Activated naive CD4-positive, alpha-beta T cell treated with anti-CD3 and anti-CD28 coated beads for 36 hours (primary cell): Measurements from ENCODE around the gene EPHA3. TPM values are rescaled to one million over a fixed set of nuclear protein-coding genes. Genes with fewer than 3 reads are reported as not detected.
A peak's percentile ranks its signal among the peaks of the same experiment; 100 is the strongest.

Experiments used
- CTCF ChIA-PET: fragments of 350-600 bp; sonication (Branson Sonifier 250); formaldehyde crosslinking; loops from one replicate; lab custom pipeline; 2021; ENCODE audit warnings: antibody characterized with exemption; lab: Charles Lee
- DNase-seq: peaks from one replicate; pipeline ENCODE4 v3.0.0-alpha.2; 2020
- H3K27ac Mint-ChIP-seq: one replicate; pipeline ENCODE4 v1.8.0; 2021; ENCODE audit warnings: mild to moderate bottlenecking, mixed read lengths
- H3K27me3 Mint-ChIP-seq: one replicate; pipeline ENCODE4 v1.8.0; 2021; ENCODE audit warnings: low read depth, mixed read lengths
- H3K36me3 Mint-ChIP-seq: one replicate; pipeline ENCODE4 v1.8.0; 2021; ENCODE audit warnings: low read depth, mixed read lengths
- H3K4me1 Mint-ChIP-seq: one replicate; pipeline ENCODE4 v1.8.0; 2021; ENCODE audit warnings: low read depth, mixed read lengths
- H3K4me3 Mint-ChIP-seq: one replicate; pipeline ENCODE4 v1.8.0; 2021; ENCODE audit warnings: mild to moderate bottlenecking, moderate library complexity, mixed read lengths
- H3K9me3 Mint-ChIP-seq: one replicate; pipeline ENCODE4 v1.8.0; 2021; ENCODE audit warnings: mixed read lengths
- intact Hi-C: fragments of 100-400 bp; cut with micrococcal nuclease; formaldehyde crosslinking; loops from one replicate; pipeline ENCODE4 v1.15.1; 2023
- total RNA-seq, 2 experiments: library from RNA; stranded (reverse); gene quantifications; one replicate each; pipeline ENCODE4 v1.2.3, GENCODE V29; 2021

Gene EPHA3
- total RNA-seq, 2 experiments from 2014 or later = not detected

DNA sequence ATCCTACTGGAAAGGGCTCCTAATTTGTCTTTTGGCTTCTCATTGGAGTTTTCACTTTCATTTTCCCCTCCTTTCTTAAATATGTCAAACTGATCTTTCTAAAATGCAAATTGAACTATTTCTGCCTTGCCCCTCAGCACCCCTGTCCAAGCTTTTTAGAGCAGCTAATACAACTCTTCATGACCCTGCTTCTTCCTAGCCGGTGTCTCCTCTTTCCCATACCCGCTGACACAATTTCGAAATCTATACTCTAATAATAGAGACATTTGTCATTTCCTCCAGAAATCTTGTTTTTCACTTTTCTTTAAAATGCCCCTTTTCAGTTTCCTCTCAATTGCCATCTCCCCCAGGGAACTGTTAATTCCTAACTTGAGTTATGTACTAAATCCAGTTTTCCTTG, 2.9 kb upstream of the EPHA3 start:
- Mint-ChIP-seq H3K27ac (no peak overlapping the region), H3K4me3 (no peak overlapping the region), H3K27me3 (peaks cover 18% of the 10 kb centered on the region), H3K4me1 (peaks cover 12% of the 10 kb centered on the region), H3K9me3 (no peaks in the 10 kb centered on the region), H3K36me3 (no peaks in the 10 kb centered on the region)
- intact Hi-C loops = loop anchor here (10.0 kb wide), 2 partner anchors 990 to 1080 kb away; no protein-coding TSS in a partner anchor
- DNase-seq = no peak
- CTCF ChIA-PET = no interaction called here

DNA sequence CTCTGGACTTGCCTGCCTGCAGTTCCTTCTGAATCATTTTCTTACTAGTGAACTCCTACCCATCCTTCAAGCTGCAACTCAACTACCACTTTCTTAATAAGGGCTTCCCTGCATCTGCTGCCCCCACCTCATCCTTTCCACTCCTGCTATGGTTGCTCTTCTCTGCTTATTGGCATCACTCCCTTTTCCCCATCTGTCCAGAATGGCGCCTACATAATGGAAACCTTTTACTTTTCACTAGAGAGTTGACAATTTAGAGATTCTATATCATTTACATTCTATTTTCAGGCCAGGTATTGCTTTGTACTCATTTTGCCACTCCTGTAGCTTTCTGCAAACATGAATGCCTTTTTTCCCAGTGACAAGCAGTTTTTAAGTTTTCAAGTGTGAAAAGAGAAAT, 1.9 kb upstream of the EPHA3 start:
- Mint-ChIP-seq H3K4me1 (peaks cover 12% of the 10 kb centered on the region), H3K4me3 (no peak overlapping the region), H3K27me3 (peaks cover 22% of the 10 kb centered on the region), H3K9me3 (no peaks in the 10 kb centered on the region), H3K36me3 (no peaks in the 10 kb centered on the region), H3K27ac (no peak overlapping the region)
- intact Hi-C loops = loop anchor here (10.0 kb wide), 2 partner anchors 989 to 1079 kb away; no protein-coding TSS in a partner anchor
- CTCF ChIA-PET = no interaction called here
- DNase-seq = no peak

DNA sequence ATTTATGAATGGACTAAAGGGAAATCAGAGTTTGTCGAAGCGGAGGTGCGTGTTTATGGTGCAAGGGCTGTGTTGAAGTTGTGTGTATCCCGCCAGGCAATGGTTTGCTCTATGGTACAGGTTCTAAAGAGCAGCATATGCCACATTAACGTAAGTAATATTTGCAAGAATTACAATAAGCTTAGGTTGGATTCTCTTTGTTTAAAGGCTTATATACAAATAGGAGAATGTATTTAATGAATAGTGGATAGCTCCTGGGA, 800 bp downstream of the EPHA3 start:
- H3K4me3 Mint-ChIP-seq = no peak overlapping the region

DNA sequence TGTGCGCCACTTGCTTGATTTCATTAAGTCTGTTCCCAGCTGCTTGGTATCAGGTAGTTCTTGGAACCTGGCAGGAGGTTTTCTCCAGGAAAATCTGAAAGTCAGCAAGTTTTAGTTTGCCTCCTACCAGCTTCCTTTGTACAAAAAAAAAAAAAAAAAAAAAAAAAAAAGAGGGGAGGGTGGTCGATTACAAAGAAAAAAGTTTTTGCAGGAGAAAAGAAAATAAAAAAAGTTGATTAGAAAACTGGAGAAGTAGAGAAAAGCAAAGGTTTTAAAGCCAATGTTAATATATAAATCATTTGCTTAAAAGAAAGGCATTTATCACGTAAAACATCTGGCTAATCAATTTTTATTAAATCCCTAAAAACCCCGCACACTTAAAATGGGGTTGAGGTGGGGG, 5.9 kb downstream of the EPHA3 start:
- DNase-seq = no peak
- intact Hi-C loops = no loop called here
- no peak overlapping the region for H3K27ac Mint-ChIP-seq
- H3K4me3 Mint-ChIP-seq = no peak overlapping the region
- peaks cover 28% of the 10 kb centered on the region for H3K27me3 Mint-ChIP-seq
- no peaks in the 10 kb centered on the region for H3K9me3 Mint-ChIP-seq
- peaks cover 2% of the 10 kb centered on the region for H3K4me1 Mint-ChIP-seq
- CTCF ChIA-PET = no interaction called here
- no peaks in the 10 kb centered on the region for H3K36me3 Mint-ChIP-seq

More for the DNA sequence above, 800 bp downstream of the EPHA3 start:
- Mint-ChIP-seq H3K27me3 (peaks cover 26% of the 10 kb centered on the region), H3K36me3 (no peaks in the 10 kb centered on the region), H3K4me1 (peaks cover 12% of the 10 kb centered on the region), H3K27ac (no peak overlapping the region), H3K9me3 (no peaks in the 10 kb centered on the region)
- DNase-seq = no peak
- intact Hi-C loops = loop anchor here (10.0 kb wide), 2 partner anchors 987 to 1077 kb away; no protein-coding TSS in a partner anchor
- CTCF ChIA-PET = no interaction called here

DNA sequence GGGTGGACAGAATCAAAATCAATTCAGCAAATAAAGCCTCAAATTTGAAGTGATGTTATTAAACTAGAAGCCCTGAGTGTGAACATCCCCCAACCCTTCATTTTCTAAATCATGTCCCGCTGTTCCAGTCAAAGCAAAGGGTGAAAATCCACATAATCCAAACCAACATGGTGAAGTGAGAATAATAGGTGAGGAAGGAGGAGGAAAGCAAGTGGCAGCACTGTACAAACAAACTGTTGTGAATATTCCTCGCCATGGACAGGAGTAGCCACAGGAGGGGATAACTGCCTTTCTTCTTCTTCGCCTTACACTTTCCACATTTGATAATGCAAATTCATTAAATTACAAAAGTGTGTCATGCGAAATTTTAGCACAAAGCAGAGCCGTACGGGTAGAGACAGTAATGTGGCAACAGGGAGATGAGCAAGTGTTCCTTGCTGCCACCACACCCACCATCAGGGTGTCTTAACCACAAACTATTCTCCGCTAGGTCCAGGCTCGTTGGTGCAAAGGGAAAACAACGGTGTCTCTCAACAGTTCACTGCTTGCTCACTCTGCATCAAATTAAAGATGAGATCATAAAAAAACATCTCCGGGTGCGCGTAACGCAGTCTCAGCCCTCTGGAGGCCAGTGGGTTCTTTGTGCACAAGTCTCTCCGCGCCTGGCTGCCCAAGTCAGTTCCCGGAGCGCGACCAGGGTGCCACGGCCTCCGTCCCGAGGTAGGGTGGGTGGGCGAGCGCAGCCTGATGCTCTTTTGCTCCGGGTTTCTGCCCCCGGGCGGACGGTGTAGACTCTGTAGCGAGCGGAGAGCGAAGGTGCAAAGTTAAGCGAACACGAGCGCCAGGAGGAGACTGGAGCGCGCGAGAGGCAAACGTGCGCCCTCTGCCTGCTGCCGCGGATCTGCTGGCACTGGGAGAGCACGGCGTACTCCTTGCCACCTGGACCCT, 6.7 kb downstream of the EPHA3 start:
- Mint-ChIP-seq H3K27ac (no peak overlapping the region), H3K27me3 (peaks cover 27% of the 10 kb centered on the region), H3K36me3 (no peaks in the 10 kb centered on the region), H3K4me1 (peaks cover 2% of the 10 kb centered on the region), H3K9me3 (no peaks in the 10 kb centered on the region), H3K4me3 (peak overlapping the region; percentile 59)
- DNase-seq = peak; percentile 62
- CTCF ChIA-PET = interaction anchor here (0.6 to 0.9 kb wide), 3 partner anchors 19 to 905 kb away, joined by 3 to 5 read pairs (median 3); no protein-coding TSS in a partner anchor
- intact Hi-C loops = loop anchor here (1.0 kb wide), 2 partner anchors 895 to 911 kb away; no protein-coding TSS in a partner anchor

DNA sequence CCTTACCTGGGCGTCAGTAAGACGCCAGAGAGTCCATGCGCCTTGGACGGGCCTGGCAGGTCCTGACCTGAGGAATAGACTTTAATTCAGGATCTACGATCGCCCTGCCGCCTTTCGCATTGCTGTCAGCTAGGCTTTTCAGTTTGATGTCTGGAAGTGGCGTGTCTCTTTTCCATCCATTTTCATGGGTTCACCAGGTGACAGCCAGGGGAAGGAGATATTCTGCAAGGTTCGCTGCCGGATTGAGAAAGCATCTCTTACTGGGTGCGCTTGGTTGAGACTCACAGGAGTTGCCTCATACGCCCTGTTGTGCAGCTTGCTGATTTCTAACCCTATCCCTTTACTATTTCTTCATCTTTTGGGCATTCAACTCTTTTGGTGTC, 7.4 kb downstream of the EPHA3 start:
- Mint-ChIP-seq H3K4me3 (no peak overlapping the region), H3K4me1 (peaks cover 2% of the 10 kb centered on the region), H3K36me3 (no peaks in the 10 kb centered on the region), H3K27me3 (peaks cover 21% of the 10 kb centered on the region), H3K9me3 (no peaks in the 10 kb centered on the region), H3K27ac (no peak overlapping the region)
- DNase-seq = no peak
- intact Hi-C loops = loop anchor here (1.0 kb wide), 2 partner anchors 896 to 912 kb away; no protein-coding TSS in a partner anchor
- CTCF ChIA-PET = interaction anchor here (0.6 to 0.9 kb wide), 3 partner anchors 20 to 906 kb away, joined by 3 to 5 read pairs (median 3); no protein-coding TSS in a partner anchor

DNA sequence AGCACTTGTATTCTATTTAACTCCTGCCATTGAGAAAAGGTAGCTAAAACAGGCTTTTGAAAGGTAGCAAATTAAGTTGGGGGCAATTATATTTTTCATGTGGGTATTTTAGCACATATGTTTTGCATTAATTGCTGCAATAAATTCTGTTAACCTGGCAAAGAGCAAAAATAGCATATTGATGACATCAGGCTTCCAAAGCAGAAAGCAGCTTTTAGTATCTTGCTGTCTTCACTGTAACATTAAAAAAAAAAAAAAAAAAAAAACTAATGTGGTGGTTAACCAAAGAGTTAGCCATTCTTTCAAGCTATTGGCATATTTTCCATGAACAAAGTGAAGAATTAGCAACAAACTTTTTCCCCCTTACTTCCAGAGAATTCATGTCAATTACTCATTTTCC, 9.1 kb downstream of the EPHA3 start:
- DNase-seq = no peak
- Mint-ChIP-seq H3K4me1 (peaks cover 2% of the 10 kb centered on the region), H3K4me3 (no peak overlapping the region), H3K27ac (no peak overlapping the region), H3K9me3 (no peaks in the 10 kb centered on the region), H3K36me3 (no peaks in the 10 kb centered on the region), H3K27me3 (peaks cover 20% of the 10 kb centered on the region)
- intact Hi-C loops = no loop called here
- CTCF ChIA-PET = interaction anchor here (0.7 kb wide), 1 partner anchor 377 kb away, joined by 7 read pairs; no protein-coding TSS in a partner anchor

DNA sequence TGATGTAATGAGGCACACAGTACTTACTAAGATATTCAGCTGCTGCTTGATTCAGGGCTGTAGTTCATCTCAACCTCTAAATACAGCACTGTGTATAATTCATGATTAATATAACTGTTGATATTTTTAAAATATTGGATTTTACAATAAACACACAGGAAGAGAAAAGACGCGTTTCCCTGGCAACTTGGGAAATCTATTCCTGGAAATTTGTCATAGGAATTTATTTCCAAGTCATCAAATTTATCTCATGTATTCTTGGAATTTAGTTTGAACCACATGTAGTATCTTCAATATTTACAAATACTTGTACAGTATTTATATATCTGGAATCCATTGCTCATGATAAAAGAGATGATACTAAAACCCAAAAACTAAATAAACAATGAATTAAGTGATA, 30.6 kb downstream of the EPHA3 start:
- no peak overlapping the region for H3K4me3 Mint-ChIP-seq
- no peaks in the 10 kb centered on the region for H3K4me1 Mint-ChIP-seq
- H3K9me3 Mint-ChIP-seq = no peaks in the 10 kb centered on the region
- intact Hi-C loops = no loop called here
- no peaks in the 10 kb centered on the region for H3K27me3 Mint-ChIP-seq
- no peak for DNase-seq
- H3K27ac Mint-ChIP-seq = no peak overlapping the region
- no peaks in the 10 kb centered on the region for H3K36me3 Mint-ChIP-seq
- CTCF ChIA-PET = no interaction called here

DNA sequence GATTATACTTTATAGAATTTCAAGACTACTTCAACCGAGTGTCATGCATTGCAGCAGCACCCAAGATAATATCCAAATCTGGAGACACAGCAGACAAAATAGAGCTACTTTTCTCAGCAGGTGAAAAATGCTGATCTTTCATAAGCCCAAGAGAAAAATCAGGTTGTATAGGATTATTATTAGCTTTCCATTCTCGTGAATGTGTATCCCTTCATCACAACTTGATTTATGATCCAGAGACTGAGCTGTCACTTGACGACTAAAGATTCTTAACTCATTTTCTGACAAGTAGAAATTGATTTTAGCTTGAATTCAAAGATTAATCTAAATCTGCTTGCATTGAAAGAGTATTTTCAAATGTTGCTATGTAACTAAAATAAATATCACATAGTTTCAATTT, 32.4 kb downstream of the EPHA3 start:
- Mint-ChIP-seq H3K4me1 (no peaks in the 10 kb centered on the region), H3K27ac (no peak overlapping the region), H3K36me3 (no peaks in the 10 kb centered on the region), H3K27me3 (no peaks in the 10 kb centered on the region), H3K9me3 (no peaks in the 10 kb centered on the region), H3K4me3 (no peak overlapping the region)
- CTCF ChIA-PET = no interaction called here
- DNase-seq = no peak
- intact Hi-C loops = no loop called here

DNA sequence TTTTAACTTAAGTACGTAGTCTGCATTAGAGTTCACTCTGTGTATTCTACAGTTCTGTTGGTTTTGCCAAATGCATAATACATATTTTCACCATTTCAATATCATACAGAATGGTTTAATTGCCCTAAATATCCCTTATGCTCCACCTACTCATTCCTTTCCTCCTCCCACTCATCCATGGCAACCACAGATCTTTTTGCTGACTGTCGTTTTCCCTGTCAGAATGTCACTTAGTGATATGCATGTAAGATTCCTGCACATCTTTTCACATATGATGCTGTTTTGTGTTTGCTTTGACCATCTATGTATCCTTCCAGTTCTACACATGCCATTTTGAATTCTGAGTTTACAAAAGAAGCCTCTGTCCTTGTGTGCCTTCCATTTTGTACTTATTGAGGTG, 36.7 kb downstream of the EPHA3 start:
- no peaks in the 10 kb centered on the region for H3K4me1 Mint-ChIP-seq
- no peak overlapping the region for H3K27ac Mint-ChIP-seq
- DNase-seq = no peak
- CTCF ChIA-PET = no interaction called here
- H3K36me3 Mint-ChIP-seq = no peaks in the 10 kb centered on the region
- intact Hi-C loops = no loop called here
- no peaks in the 10 kb centered on the region for H3K9me3 Mint-ChIP-seq
- H3K4me3 Mint-ChIP-seq = no peak overlapping the region
- H3K27me3 Mint-ChIP-seq = no peaks in the 10 kb centered on the region

DNA sequence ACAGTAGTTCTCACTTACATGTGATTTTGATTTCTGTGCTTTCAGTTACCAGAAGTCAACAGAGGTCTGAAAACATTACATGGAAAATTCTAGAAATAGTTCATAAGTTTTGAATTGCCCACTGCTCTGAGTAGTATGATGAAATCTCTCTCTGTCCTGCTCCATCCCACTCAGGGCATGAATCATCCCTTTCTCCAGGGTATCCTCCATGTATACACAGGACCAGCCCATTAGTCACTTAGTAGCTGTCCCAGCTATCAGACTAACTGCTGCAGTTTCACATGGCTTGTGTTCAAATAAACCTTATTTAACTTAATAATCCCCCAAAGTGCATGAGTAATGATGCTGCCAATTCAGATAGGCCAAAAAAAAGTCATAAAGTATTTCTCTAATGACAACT, 38.6 kb downstream of the EPHA3 start:
- Mint-ChIP-seq H3K27me3 (no peaks in the 10 kb centered on the region), H3K4me1 (no peaks in the 10 kb centered on the region), H3K27ac (no peak overlapping the region), H3K4me3 (no peak overlapping the region), H3K36me3 (no peaks in the 10 kb centered on the region), H3K9me3 (no peaks in the 10 kb centered on the region)
- intact Hi-C loops = no loop called here
- CTCF ChIA-PET = no interaction called here
- no peak for DNase-seq

DNA sequence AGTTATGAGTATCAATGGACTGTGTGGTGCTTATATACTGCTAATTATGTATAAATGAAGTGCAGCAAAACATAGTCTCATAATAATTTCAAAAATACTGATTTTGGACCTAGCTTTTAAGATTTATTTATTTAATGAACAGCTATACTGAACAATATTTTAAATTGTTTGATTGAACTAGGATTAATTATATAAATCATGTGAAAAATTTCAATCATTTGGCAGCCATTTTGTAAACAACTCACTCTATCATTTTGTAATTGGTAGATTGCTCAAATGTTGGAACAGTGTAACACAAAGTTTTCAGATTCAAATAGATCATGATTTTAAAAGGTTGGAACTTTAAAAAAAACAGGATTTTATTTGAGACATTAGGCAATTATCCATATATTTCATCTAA, 47.0 kb downstream of the EPHA3 start:
- CTCF ChIA-PET = no interaction called here
- intact Hi-C loops = no loop called here
- no peak overlapping the region for H3K4me3 Mint-ChIP-seq
- H3K27me3 Mint-ChIP-seq = no peaks in the 10 kb centered on the region
- no peak overlapping the region for H3K27ac Mint-ChIP-seq
- DNase-seq = no peak
- H3K9me3 Mint-ChIP-seq = no peaks in the 10 kb centered on the region
- no peaks in the 10 kb centered on the region for H3K4me1 Mint-ChIP-seq
- H3K36me3 Mint-ChIP-seq = no peaks in the 10 kb centered on the region

DNA sequence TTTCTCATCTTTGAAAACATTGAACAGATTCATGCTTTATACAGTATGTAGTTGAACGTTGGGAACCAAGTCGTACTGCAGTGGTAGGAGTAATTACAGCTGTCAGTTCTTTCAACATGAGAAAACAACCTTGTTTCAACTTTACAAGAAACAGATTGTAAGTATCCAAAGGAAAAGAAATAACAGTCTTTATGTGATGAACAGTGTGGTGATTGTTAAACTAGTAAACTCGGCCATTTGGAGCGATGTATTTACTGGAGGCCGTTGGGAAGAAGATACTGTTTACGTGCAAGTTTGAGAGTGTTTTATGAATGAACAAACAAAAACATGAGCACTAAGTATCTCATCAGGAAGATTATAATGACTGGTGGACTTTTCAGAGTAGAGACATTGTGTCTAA, 48.4 kb downstream of the EPHA3 start:
- no peak for DNase-seq
- Mint-ChIP-seq H3K4me1 (no peaks in the 10 kb centered on the region), H3K36me3 (no peaks in the 10 kb centered on the region), H3K27ac (no peak overlapping the region), H3K27me3 (no peaks in the 10 kb centered on the region), H3K9me3 (no peaks in the 10 kb centered on the region), H3K4me3 (no peak overlapping the region)
- intact Hi-C loops = no loop called here
- CTCF ChIA-PET = no interaction called here
